ENCODE measurements around the gene SLC5A2.

DNA sequence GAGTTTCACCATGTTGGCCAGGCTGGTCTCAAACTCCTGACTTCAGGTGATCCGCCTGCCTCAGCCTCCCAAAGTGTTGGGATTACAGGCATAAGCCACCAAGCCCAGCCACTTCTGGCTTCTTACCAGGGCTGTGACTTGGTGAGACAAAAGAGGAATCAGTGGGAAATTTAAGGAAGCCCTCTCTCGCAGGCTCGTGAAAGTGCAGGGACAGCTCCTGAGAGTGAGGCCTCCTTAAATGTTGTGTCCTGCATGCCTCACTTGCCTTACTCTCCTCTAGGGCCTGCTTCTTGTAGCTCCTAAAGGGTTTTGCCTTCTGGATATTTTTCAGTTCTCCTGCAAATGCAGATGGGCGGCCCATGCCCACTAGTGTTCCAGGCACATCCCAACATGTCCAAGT lies 50.0 kb downstream of the SLC5A2 start:
- no peak for TF ChIP-seq EZH2phosphoT487 (IDR thresholded peaks at IDR 0.05; ENCODE audit: low read length)
- TF ChIP-seq, protein P1, sequence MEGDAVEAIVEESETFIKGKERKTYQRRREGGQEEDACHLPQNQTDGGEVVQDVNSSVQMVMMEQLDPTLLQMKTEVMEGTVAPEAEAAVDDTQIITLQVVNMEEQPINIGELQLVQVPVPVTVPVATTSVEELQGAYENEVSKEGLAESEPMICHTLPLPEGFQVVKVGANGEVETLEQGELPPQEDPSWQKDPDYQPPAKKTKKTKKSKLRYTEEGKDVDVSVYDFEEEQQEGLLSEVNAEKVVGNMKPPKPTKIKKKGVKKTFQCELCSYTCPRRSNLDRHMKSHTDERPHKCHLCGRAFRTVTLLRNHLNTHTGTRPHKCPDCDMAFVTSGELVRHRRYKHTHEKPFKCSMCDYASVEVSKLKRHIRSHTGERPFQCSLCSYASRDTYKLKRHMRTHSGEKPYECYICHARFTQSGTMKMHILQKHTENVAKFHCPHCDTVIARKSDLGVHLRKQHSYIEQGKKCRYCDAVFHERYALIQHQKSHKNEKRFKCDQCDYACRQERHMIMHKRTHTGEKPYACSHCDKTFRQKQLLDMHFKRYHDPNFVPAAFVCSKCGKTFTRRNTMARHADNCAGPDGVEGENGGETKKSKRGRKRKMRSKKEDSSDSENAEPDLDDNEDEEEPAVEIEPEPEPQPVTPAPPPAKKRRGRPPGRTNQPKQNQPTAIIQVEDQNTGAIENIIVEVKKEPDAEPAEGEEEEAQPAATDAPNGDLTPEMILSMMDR (IDR thresholded peaks at IDR 0.05; ENCODE audit: low read length): no peak
